ENCODE results near the gene CMSS1. TPM values are rescaled to one million over a fixed set of nuclear protein-coding genes. Genes with fewer than 3 reads are reported as not detected.

The CMSS1 gene
- total and polyA plus RNA-seq, 9 donors = 14.5 to 54.0 (median 24.9) TPM

DNA sequence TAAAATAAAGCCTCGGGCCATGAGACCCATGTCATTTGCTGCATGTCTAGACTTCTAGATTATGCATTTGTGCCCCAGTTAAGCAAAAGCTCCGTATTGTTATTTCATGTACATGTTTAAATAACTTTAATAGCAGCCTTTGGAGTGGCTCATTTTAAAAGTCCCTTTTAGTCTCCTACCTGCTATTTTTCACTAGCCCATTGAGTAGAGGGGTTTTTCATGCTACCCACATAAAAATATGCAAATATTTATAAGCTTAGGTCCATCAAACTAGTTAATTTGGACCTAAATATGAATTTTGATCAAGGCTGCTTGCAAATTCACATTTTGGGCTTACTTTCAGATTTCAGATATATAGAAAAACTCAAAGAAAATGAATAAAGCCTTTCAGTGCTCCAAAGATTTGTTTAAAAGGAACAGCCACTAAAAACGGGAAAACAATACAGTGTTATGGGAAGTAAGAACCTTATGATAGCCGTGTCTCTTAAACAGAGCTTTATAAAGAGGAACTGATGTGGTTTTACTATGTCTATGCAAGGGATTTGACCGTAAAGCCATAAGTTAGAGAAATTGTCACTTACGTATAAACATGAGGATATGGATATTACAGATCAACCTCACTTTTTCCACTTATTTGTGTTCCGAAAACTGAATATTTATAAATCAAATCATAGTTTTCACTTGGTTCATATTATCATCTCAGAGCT is 266.6 kb downstream of the CMSS1 start:
- Histone ChIP-seq H3K4me3 (no peak overlapping the region), H3K9me3 (no peaks in the 10 kb centered on the region), H3K36me3 (no peaks in the 10 kb centered on the region), H3K27me3 (no peaks in the 10 kb centered on the region), H3K4me1 (ENCODE audit: insufficient read depth) (no peaks in the 10 kb centered on the region), H3K27ac (no peak overlapping the region)
- DNase-seq = no peak
- TF ChIP-seq EP300 (IDR thresholded peaks at IDR 0.05) (no peak), POLR2A (IDR thresholded peaks at IDR 0.05) (no peak)
- TF ChIP-seq, protein P1, sequence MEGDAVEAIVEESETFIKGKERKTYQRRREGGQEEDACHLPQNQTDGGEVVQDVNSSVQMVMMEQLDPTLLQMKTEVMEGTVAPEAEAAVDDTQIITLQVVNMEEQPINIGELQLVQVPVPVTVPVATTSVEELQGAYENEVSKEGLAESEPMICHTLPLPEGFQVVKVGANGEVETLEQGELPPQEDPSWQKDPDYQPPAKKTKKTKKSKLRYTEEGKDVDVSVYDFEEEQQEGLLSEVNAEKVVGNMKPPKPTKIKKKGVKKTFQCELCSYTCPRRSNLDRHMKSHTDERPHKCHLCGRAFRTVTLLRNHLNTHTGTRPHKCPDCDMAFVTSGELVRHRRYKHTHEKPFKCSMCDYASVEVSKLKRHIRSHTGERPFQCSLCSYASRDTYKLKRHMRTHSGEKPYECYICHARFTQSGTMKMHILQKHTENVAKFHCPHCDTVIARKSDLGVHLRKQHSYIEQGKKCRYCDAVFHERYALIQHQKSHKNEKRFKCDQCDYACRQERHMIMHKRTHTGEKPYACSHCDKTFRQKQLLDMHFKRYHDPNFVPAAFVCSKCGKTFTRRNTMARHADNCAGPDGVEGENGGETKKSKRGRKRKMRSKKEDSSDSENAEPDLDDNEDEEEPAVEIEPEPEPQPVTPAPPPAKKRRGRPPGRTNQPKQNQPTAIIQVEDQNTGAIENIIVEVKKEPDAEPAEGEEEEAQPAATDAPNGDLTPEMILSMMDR (IDR thresholded peaks at IDR 0.05) = no peak
- WGBS, 3 donors = 90 to 95% (median 95%) methylated on average over 7 of the region's 7 CpGs
- intact Hi-C loops (cut with DNase I) = no loop called here

DNA sequence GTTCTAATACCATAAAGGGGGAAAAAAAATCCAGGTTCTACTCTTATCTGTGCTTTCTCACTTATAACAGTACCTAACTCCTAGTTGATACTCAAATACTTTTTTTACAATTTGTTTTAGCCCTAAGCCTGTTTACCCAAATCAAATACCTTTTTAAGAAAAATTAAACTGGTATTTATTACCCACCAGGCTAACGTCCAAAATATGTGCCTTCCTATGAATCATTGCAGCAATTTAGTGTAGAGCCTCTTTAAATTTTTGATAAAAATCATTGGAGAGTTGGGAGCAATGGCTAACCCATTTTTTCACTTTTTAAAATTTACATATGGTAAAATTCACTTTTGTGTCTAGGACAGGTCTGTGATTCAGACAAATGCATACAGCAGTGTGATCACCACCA is 268.7 kb downstream of the CMSS1 start:
- Histone ChIP-seq H3K27ac (no peak overlapping the region), H3K9me3 (no peaks in the 10 kb centered on the region), H3K27me3 (no peaks in the 10 kb centered on the region), H3K4me1 (ENCODE audit: insufficient read depth) (peaks cover 5% of the 10 kb centered on the region), H3K4me3 (no peak overlapping the region), H3K36me3 (no peaks in the 10 kb centered on the region)
- TF ChIP-seq POLR2A (IDR thresholded peaks at IDR 0.05) = no peak
- TF ChIP-seq, protein P1 (IDR thresholded peaks at IDR 0.05) = no peak
- no peak for TF ChIP-seq EP300 (IDR thresholded peaks at IDR 0.05)
- WGBS, 3 donors = 68 to 85% (median 82%) methylated on average over 1 of the region's 1 CpG
- intact Hi-C loops (cut with DNase I) = no loop called here
- no peak for DNase-seq

DNA sequence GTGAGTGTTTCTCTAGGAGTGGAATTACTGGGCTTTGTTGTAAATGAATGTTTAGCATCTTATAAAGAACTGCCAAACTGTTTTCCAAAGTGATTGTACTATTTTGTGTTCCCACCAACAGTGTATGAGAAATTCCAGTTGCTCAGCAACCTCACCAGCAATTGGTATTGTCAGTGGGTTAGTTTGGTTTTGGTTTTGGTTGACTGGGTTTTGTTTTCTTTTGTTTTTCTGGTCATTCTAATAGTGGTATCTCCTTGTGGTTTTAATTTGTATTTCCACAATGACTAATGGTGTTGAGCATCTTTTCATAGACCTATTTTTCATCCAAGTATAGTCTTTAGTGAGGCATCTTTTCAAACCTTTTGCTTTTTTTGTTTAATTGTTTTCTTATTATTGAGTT is 269.5 kb downstream of the CMSS1 start:
- H3K9me3 ChIP-seq = no peaks in the 10 kb centered on the region
- TF ChIP-seq, protein P1 (IDR thresholded peaks at IDR 0.05) = no peak
- no peak for TF ChIP-seq POLR2A (IDR thresholded peaks at IDR 0.05)
- TF ChIP-seq EP300 (IDR thresholded peaks at IDR 0.05) = no peak
- intact Hi-C loops (cut with DNase I) = no loop called here
- H3K36me3 ChIP-seq = no peaks in the 10 kb centered on the region
- H3K4me1 ChIP-seq (ENCODE audit: insufficient read depth) = peaks cover 5% of the 10 kb centered on the region
- no peak for DNase-seq
- H3K27me3 ChIP-seq = no peaks in the 10 kb centered on the region
- H3K4me3 ChIP-seq = no peak overlapping the region
- no peak overlapping the region for H3K27ac ChIP-seq

DNA sequence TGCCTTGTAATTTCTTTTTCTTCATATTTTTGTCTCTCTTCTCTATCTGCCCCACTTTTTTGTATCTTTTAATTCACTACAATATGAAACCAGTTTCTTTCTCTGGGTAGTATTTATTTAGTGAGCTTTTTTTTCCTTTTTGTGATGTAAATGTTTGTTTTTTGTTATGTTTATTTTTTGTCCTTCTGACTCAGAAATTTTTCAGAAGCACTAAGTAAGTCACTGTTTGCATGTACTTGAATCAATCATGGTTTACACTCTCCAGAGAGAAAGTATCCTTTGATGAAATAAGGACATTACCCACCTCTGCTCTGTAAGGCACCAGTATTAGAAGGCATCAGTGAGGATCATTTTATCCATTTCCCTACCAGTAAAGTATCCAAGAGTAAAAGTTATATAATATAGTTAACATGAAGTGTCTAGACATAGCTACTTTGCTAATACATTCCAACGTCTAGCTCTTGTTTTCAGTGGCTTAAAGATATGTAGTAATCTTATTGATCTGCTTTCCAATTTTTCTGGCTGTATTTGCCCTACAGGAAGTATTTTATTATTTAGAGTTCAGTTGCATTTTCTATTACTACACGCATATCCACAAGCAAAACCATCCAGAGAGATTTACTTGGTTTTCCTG is 271.2 kb downstream of the CMSS1 start:
- H3K9me3 ChIP-seq = no peaks in the 10 kb centered on the region
- no peak for DNase-seq
- WGBS, 3 donors = 84 to 88% (median 86%) methylated on average over 2 of the region's 2 CpGs

More for the DNA sequence above, 271.2 kb downstream of the CMSS1 start:
- TF ChIP-seq, protein P1 (IDR thresholded peaks at IDR 0.05) = no peak
- TF ChIP-seq EP300 (IDR thresholded peaks at IDR 0.05) = no peak
- peaks cover 5% of the 10 kb centered on the region for H3K4me1 ChIP-seq (ENCODE audit: insufficient read depth)
- no peaks in the 10 kb centered on the region for H3K36me3 ChIP-seq
- no peak overlapping the region for H3K27ac ChIP-seq
- H3K4me3 ChIP-seq = no peak overlapping the region
- H3K27me3 ChIP-seq = no peaks in the 10 kb centered on the region
- intact Hi-C loops (cut with DNase I) = no loop called here
